K562 (cell line): ENCODE measurements around the gene BTRC. TPM values are rescaled to one million over a fixed set of nuclear protein-coding genes. Genes with fewer than 3 reads are reported as not detected.

ENCODE experiments used
- ARID3B ChIP-seq: fragments of 250-450 bp; sonication (Bioruptor Pico); IDR thresholded peaks from 2 replicates; pipeline ENCODE4 v1.4.0; 2020; ENCODE audit warnings: borderline replicate concordance
- GTF2B ChIP-seq: IDR thresholded peaks from 2 replicates; pipeline ENCODE4 v1.6.1; 2011; ENCODE audit not compliant: insufficient read length; ENCODE audit errors: extremely low read depth
- JUN ChIP-seq, 2 experiments: sonication (generic) in 1 of 2; formaldehyde crosslinking in 1 of 2; IDR thresholded peaks; 2 replicates each; pipeline versions ENCODE4 v1.6.1 to v1.8.0; 2012 to 2022; ENCODE audit warnings: borderline replicate concordance in 2 of 2, mild to moderate bottlenecking in 2 of 2, improper control_type of control experiment in 1 of 2, low read depth in 1 of 2, low read length in 1 of 2, missing genetic modification reagents in 1 of 2
- KAT7 ChIP-seq: sonication (generic); formaldehyde crosslinking; IDR thresholded peaks from 2 replicates; pipeline ENCODE4 v1.8.0; 2022; ENCODE audit warnings: missing genetic modification reagents, mild to moderate bottlenecking, borderline replicate concordance
- MAZ ChIP-seq, 2 experiments: fragments of 450-650 bp in 1 of 2; sonication (generic) in 1 of 2; formaldehyde crosslinking; IDR thresholded peaks in 1 of 2; conservative IDR thresholded peaks in 1 of 2; 2 replicates each; pipeline versions ENCODE4 v1.4.0 to v1.5.0; 2020; ENCODE audit warnings: mild to moderate bottlenecking in 1 of 2, missing genetic modification reagents in 1 of 2
- MXI1 ChIP-seq: IDR thresholded peaks from 2 replicates; pipeline ENCODE4 v1.6.1; 2011; ENCODE audit warnings: low read depth, mild to moderate bottlenecking, improper control_type of control experiment, low read length
- OTX1 ChIP-seq: fragments of 450-650 bp; formaldehyde crosslinking; IDR thresholded peaks from 2 replicates; pipeline ENCODE4 v1.4.0; 2022; ENCODE audit warnings: mild to moderate bottlenecking
- PHF21A ChIP-seq: fragments of 450-650 bp; IDR thresholded peaks from 2 replicates; pipeline ENCODE4 v1.6.1; 2017; ENCODE audit warnings: low read depth, borderline replicate concordance
- PRDM10 ChIP-seq: fragments of 450-650 bp; IDR thresholded peaks from 2 replicates; pipeline ENCODE4 v1.6.1; 2018; ENCODE audit not compliant: partially characterized antibody
- SMAD3 ChIP-seq: fragments of 450-650 bp; formaldehyde crosslinking; conservative IDR thresholded peaks from 2 replicates; pipeline ENCODE4 v1.4.0; 2020; ENCODE audit warnings: mild to moderate bottlenecking
- SMAD4 ChIP-seq: fragments of 250-450 bp; sonication (Bioruptor Pico); conservative IDR thresholded peaks from 2 replicates; pipeline ENCODE4 v1.8.0; 2021; ENCODE audit warnings: inconsistent platforms, mild to moderate bottlenecking, moderate library complexity
- SOX6 ChIP-seq: fragments of 450-650 bp; IDR thresholded peaks from 2 replicates; pipeline ENCODE4 v1.6.1; 2014; ENCODE audit warnings: mild to moderate bottlenecking
- TRIM24 ChIP-seq, 2 experiments: fragments of 450-650 bp; IDR thresholded peaks; 2 replicates each; pipeline ENCODE4 v1.6.1; 2016
- VEZF1 ChIP-seq: fragments of 200-800 bp; sonication (Bioruptor generic); IDR thresholded peaks from 2 replicates; pipeline ENCODE4 v1.6.1; 2017; ENCODE audit warnings: missing genetic modification characterization, missing compliant biosample characterization
- ZNF395 ChIP-seq: fragments of 200-800 bp; sonication (Bioruptor generic); IDR thresholded peaks from 2 replicates; pipeline ENCODE4 v1.6.1; 2017; ENCODE audit warnings: missing genetic modification characterization, missing compliant biosample characterization
- ZNF583 ChIP-seq: fragments of 250-450 bp; sonication (Bioruptor Pico); IDR thresholded peaks from 2 replicates; pipeline ENCODE4 v1.4.0; 2020
- ZNF589 ChIP-seq: fragments of 200-800 bp; sonication (Bioruptor generic); IDR thresholded peaks from 2 replicates; pipeline ENCODE4 v1.6.1; 2016; ENCODE audit warnings: low read depth, missing genetic modification characterization, missing compliant biosample characterization
- polyA plus RNA-seq, 8 experiments: library from polyadenylated mRNA; depleted of rRNA in 4 of 8; stranded (reverse) in 5 of 8; unstranded in 3 of 8; fragments of >200 nt; fragmentation: Nextera tagmentation in 2 of 8; fragmentation: Illumina TruSeq in 1 of 8; extraction: Ambion mirVana in 2 of 8; extraction: Trizol in 1 of 8; gene quantifications; 2 replicates each; pipeline versions ENCODE4 v1.2.1 to v1.2.3, GENCODE V29; 2011 to 2014; ENCODE audit warnings: inconsistent platforms in 1 of 8, missing spikeins in 1 of 8
- total RNA-seq, 7 experiments: library from RNA; depleted of rRNA in 6 of 7; stranded (reverse); fragments of >200 nt in 6 of 7; fragmentation: Illumina TruSeq in 2 of 7; extraction: Trizol in 2 of 7; gene quantifications; 2 replicates each; pipeline versions ENCODE4 v1.2.1 to v1.2.3, GENCODE V29; 2011 to 2021; ENCODE audit warnings: low replicate concordance in 1 of 7

Gene BTRC
- total and polyA plus RNA-seq, 9 of the 15 experiments (the other 6 are each of a cell fraction or from before 2014, with no cell fraction given) = 1.6 to 15.4 (median 7.0) TPM

- peak; percentile 51 for TF ChIP-seq PRDM10
- no peak for TF ChIP-seq ZNF583
- TF ChIP-seq KAT7 = no peak
- no peak for TF ChIP-seq SMAD3
- TF ChIP-seq ARID3B (CRISPR knock-in tag) = no peak
- TF ChIP-seq JUN (IDR thresholded peaks at IDR 0.05; ENCODE audit: borderline replicate concordance, low read depth, low read length) = 0 out of 2 replicates have a peak, but pooled peaks have one; percentile 27
- TF ChIP-seq JUN (CRISPR knock-in tag; IDR thresholded peaks at IDR 0.05; ENCODE audit: borderline replicate concordance) = no peak
- peak; percentile 87 for TF ChIP-seq SOX6
- peak in 1 of 2 experiments; percentile 38; a peak in 1 of 4 replicates for TF ChIP-seq MAZ (CRISPR knock-in tag; conservative IDR thresholded peaks at IDR 0.05 in 1 of 2, IDR thresholded peaks at IDR 0.05 in 1 of 2)
- TF ChIP-seq ZNF395 (CRISPR knock-in tag) = peak; percentile 80; the same call in 1 of the 2 replicates
- no peak for TF ChIP-seq OTX1
- peak; percentile 24; the same call in 1 of the 2 replicates for TF ChIP-seq VEZF1
- peak; percentile 73; the same call in 1 of the 2 replicates for TF ChIP-seq ZNF589 (CRISPR knock-in tag)
- TF ChIP-seq GTF2B = no peak
- TF ChIP-seq PHF21A = no peak
- TF ChIP-seq TRIM24 (IDR thresholded peaks at IDR 0.05) = peak; percentile 79 to 83; a peak in 3 of 4 replicates
- TF ChIP-seq MXI1 = peak; percentile 15; the same call in 1 of the 2 replicates
- TF ChIP-seq SMAD4 (CRISPR knock-in tag) = peak; percentile 67
These were observed 221.7 kb downstream of the BTRC start (continued) for GRCh38 chr10:101575580-101576210.
